GM18907 (cell line): ENCODE data around the gene DCP1A.
"Not testable (repeated sequence)": the region's sequence is repeated elsewhere in the genome, so short reads cannot be mapped to it uniquely, and the experiment has no call there.

Experiments
- ATAC-seq: cut with Tn5 transposase; IDR thresholded peaks from one replicate; pipeline ENCODE4 v1.9.1; 2021; ENCODE audit warnings: mild to moderate bottlenecking, moderate library complexity; ENCODE audit not compliant: unreplicated experiment

The DCP1A gene

DNA sequence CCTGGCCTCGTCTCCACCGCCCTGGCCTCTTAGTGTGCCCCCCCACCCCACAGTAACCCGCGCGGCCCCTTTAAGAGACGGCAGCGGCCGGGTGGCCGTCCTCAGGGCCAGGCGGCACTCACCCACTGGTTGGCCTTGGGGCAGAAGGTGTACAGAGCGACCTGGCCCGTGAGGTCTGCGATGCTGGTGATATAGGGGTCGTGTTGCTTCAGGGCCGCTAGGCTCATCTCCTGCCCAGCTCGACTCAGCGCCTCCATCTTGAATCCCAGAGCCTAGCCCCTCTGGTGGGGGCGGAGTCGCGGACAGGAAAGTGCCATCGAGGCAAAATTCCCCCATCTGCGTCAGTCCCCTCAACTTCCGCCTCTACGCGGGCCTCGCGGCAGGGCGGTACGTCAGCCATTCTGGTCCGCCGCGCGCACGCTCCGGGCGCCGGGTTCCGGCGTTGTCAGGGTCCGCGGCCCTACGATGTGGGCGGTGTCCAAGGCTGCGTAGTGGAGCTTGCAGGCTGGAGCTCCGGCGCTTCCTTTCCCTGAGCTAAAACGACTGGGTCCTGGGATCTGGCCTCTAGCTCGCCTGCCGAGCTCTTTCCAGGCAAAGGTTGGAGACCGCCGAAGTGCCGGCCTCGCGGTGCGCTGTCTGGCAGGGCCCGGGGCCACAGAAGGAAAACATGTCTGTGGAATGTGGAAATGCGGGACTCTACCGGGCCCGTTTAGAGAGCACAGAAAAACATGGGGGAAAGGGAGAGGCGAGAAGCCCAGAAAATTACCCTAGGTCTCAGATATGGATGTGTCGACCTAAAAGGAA, at the start of gene DCP1A:
Gene DCP1A (minus strand): TSS at position 283 of the 804 bp plus-strand sequence. CDS start 26 bp downstream, at position 257.
- ATAC-seq: peak; percentile 97

DNA sequence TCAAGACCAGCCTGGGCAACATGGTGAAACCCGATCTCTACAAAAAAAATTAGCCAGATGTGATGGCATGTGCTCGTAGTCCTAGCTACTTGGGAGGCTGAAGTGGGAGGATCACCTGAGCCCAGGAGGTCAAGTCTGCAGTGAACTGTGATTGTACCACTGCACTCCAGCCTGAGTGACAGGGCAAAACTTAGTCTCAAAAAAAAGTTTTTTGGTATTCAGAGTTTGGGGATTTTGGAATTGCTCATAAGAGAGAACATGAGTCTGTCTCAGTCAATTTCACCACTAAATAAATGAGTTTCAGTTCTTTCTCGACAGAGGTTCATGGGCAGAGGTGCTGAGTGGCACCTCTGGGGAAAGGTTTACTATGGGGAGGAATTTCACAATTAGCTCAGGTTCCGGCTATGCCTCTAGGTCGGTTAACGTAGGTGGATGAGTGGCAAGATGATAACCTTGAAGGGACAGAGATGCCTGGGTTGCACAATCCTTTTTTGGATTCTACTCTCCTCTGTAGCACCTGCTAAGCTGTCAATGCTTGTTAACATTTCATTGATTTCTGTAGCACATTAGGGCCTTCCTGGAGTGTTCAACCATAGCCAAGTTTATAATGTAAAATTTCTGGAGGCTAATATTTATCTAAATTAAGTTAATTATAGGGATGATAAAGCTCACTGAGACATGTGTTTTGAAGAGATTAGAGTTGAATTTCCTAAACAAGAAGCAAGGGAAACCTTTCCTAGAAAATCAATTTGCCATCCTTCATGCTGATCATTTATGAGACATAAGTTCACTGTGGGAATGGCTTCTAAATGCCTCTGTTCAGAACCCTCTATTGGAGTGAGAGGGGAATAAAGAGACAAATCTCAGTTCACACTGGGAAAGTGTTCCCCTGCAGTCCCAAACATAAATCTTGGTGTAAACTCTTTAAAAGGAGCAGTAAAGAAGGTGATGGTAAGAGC, 37.4 kb upstream of the DCP1A start:
- no peak for ATAC-seq

DNA sequence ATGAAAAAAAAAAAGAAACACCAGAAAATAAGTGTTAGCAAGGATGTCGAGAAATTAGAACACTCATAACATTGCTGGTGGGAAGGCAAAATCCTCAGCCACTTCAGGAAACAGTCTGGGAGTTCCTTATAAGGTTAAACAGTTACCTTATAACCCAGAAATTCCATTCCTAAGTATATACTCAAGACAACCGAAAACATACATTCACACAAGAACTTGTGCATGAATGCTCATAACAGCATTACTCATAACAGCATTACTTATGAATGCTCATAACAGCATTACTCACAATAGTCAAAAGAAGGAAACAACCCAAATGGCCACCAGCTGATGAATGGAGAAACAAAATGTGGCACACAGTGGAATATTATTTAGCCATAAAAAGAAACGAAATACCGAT, 34.8 kb upstream of the DCP1A start:
- no peak for ATAC-seq

DNA sequence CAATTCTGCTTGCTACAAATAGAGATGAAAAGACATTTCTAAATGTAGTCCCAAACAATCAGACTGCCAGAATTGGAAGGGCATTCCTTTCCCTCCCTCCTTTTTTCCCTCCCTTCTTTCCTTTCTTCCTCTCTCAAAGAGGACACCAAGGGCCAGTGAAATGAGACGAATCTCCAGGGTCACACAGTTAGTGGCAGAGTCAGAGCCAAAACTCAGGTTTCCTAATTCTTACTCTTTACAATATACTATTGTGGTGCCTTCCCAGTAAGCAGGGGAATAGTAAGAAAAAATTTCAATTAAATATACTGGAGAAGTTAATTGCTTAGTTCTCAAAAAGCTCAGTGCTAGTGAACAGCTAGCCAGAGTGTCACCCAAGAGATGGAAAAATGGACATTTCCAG, 33.0 kb upstream of the DCP1A start:
- ATAC-seq: no peak

DNA sequence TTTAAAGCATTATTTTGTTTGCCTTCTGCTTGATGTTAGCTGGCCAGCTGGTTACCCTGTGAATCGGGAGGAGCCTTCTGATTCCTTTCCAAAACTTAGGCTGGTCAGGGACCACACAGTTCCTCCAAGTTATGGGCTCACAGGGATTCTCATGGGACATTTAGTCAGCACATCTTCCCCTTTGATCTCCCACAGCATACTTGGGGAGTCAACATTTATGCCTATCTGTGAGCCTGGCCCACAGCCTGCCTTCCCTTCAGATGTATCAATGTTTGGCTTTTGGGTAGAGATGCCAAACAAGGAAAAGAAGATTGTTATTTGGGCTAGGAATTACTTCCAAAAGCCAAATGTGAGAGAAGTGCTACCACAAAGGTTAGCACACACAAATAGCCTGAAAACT, 32.6 kb upstream of the DCP1A start:
- ATAC-seq: no peak

DNA sequence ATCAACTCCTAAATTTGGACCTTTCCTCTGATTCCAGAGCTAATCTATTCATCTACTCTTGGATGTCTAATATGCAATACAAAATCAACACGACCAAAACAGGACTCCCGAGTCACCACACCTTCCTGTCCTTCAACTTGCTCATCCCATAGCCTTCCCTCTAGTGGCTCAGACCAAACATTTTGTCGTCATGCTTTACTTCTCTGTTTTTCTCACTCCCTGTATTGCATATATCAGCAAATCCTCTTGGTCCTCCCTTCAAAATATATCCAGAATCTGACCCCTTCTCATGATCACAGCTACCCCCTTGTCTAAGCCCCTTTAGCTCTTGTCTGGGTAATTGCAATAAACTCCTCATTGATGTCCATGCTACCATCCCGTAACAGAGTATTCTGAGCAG, 30.5 kb upstream of the DCP1A start:
- ATAC-seq: no peak

DNA sequence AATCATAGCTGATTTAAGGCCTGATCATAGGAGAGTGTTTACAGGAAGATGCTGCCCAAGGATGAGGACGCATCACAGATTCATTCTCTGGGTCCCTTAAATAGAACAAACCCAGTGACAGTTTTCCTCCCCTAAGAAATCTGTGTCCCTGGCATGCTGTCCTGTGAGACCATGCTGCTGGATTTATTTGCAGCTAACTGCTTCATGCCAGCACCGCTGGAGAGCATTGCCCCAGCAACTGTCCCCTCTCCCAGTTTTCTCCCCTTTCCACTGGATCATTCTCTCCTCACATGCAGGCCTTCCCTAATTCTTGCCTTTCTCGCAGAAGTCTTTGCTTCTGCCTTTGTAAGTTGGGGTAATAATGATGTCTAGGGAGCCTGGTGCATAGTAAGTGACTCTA, 29.3 kb upstream of the DCP1A start:
- no peak for ATAC-seq

DNA sequence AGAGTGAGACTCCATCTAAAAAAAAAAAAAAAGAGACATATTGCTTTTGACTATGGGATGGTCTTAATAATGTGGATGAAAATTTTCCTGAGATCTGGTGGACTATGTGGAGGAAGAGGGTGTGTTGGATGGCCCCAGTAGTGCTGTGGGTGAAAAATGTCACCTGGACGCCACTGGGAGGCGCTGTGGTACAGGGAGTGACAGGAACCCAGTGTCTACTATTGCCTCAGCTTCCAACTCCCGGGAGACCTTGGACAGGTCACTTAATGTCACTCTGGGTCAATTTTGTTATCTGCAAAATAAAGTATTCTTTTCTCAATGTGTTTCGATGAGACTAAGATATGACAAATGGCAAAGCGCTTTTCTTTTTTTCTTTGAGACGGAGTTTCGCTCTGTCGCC, 27.7 kb upstream of the DCP1A start:
- no peak for ATAC-seq

DNA sequence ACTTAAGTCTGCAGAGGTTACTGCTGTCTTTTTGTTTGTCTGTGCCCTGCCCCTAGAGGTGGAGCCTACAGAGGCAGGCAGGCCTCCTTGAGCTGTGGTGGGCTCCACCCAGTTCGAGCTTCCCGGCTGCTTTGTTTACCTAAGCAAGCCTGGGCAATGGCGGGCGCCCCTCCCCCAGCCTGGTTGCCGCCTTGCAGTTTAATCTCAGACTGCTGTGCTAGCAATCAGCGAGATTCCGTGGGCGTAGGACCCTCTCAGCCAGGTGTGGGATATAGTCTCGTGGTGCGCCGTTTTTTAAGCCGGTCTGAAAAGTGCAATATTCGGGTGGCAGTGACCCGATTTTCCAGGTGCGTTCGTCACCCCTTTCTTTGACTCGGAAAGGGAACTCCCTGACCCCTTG, 23.4 kb upstream of the DCP1A start:
- ATAC-seq: not testable (repeated sequence)

DNA sequence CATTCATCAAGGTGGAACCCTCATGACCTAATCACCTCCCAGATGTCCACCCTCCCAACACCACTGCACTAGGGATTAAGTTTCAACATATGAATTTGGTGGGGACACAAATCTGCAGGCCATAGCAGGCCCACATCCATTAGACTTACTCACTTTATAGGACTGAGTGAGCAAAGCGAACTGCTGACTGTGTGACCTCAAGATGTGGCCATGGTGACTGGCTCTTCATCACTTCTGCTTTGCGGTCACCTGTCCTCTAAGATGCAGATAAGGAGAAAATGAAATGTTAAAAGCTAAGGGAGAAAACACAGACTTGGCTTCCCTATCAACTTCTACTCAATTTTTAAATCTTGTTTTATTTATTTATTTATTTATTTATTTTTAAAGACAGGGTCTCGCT, 14.5 kb upstream of the DCP1A start:
- no peak for ATAC-seq

DNA sequence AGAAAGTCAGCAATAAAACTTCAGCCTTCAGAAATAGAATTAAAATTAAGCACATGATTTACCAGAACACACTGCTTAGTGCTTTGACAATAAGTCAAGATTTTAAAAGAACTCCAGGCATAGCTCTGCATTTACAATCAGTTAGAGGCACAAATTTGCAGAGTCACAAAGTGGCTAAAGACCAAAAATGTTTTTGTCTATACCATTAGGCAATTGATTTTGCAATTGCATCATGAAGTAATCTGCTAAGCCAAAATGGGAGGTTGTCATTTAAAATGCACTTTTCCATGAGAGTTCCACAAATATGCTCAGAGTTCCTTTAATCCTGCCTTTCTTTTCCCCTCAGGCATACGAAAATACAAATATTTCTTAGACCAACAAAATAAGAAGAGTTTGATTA, 10.1 kb upstream of the DCP1A start:
- no peak for ATAC-seq

DNA sequence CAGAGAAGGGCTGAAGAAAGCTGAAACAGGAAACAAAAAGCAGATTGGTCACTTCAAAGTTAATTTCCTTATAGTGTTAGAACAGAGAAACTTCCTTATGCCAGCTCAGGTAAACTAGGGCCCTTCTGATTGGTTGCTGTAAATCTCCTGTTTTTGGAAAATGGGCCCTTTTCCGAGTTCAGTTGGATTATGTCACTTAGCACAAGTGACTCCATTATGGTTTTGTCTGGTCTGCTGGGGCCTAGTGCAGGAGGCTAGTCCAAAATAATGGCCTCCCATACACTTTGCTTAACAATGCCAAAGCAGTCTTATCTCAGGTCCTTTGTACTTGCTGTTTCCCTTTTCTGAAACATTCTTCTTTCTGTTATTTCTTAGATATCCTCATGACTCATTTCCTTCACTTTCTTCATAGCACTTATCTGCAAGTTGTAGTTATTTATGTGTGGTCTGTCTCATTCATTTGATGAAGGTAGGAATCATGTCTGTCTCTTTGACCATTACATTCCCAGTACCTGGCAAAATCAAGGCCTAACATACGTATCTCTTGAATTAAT, 7.7 kb upstream of the DCP1A start:
- no peak for ATAC-seq

DNA sequence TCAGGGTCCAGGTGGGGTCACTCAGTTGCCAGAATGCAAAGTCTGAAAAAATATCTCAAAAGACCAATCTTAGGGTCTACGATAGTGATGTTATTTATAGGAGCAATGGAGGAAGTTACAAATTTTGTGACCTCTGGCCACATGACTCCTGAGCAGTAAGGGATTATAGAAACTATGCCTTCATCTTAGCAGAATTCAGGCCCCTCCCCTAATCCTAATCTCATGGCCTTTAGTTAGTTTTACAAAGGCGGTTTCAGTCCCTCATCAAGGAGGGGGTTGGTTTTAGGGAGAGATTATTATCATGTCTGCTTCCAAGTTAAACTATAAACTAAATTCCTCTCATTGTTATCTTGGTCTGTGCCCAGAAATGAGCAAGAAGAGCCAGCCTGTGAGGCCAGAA, 5.9 kb upstream of the DCP1A start:
- no peak for ATAC-seq

DNA sequence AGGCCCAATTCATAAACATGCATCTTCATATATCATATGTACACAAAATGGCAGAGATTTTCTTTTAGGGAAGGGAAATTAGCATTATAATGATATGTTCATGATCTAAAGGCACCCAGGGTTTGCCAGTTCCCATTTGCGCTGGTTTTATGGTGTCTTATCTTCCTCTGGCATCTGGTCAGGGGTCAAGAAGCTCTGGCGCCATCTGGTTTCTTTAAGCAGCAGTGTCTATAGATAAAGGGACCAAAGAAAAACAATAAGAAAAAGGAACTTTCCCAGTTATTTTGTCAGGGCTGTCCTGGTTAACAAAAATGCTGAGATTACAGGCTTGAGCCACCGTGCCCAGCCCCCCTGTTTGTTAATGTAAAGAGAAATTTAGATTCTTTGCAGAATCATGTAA, 3.3 kb upstream of the DCP1A start:
- ATAC-seq: no peak

DNA sequence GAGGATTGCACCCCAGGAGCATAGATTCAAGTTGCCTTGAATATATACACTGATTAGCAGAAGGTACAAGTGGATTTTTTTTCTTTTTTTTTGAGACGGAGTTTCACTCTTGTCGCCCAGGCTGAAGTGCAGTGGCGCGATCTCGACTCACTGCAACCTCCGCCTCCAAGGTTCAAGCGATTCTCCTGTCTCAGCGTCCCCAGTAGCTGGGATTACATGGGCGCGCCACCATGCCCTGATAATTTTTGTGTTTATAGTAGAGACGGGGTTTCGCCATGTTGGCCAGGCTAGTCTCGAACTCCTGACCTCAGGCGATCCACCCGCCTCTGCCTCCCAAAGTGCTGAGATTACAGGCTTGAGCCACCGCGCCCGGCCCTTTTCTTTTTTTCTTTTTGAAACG, 775 bp upstream of the DCP1A start:
- ATAC-seq: not testable (repeated sequence)

DNA sequence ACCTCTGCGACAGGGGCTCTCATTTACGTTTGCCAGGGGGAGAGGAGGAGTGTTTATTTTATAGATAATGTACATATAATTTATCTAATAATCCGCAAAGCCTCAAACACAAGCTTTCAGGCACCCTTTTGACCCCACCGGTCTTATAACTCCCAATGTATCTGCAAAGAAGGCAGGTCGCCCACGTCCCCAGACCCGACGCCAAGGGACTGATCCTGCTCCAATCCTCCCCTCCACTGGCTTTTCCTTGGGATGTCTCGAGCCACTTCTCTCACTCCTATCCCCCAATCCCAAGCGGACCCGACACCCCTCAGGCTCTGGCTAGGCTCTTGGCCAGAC, 452 bp downstream of the DCP1A start:
- ATAC-seq: peak; percentile 4

DNA sequence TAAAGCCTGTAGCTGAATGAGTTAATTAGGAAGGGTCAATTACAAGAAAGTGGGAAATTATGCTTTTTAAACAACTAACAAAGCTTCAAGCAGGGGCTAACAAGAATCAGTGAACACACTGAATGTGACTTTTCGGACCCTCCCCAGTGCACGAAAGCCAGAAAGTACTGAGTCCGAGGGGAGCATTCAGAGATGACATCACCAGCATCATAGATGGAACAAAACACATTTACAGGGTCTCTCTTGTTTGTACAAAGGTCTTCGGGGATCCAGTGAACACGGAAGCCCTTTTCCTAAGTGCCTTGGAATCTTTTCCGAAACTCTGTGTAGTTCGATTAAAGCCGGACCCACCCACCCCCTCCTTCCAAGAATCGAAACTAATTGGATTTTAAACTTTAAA, 829 bp downstream of the DCP1A start:
- no peak for ATAC-seq

DNA sequence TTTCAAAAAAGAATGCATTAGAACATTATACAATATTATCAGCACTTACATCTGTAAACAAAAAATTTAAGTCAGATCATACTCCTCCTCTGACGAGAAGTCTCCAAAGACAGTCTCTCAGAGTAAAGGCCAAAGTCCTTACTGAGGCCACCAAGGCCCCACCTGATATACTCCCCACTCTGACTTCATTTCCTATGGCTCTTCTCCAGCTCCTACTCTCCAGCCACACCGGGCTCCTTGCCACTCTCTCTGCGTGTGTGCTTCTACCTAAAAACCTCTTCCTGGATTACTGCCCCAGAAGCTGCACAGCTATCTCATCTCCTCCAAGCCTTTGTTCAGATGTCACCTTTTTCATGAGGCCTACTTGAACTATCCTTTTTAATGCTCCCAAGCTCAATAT, 5.0 kb downstream of the DCP1A start:
- no peak for ATAC-seq

DNA sequence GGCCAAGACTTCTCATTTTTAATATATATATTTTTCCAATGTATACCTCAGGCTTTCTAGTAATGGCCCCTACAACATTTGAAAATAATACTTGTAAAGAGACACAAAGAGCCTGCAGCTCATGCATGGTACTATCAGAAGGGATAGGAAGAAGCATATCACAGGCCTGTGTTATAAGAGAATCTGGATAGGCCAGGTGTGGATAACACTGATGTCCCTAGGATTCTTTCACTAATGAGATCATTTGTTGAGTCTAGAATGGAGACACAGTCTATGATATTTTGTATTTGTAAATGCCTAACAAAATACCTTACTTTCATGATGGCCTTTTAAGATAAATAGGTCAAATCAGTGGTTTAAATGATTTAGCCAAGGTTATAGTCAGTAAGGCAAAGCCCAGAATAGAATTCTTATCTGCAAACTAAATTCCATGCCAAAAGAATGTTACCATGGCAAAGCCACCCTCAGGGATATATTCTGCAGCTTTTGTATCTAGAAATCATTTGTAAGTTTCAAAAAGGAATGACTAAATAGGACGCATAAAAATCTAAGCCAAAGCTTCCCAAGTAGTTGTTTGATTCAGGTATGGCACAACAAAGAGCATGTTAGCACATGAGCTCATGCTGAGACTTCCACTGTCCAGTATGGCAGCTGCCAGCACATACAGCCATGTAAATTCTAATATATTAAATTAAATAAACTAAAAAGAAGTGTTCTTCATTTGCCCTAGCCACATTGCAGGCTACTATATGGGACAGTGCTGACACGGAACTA, 10.0 kb downstream of the DCP1A start:
- ATAC-seq: no peak

DNA sequence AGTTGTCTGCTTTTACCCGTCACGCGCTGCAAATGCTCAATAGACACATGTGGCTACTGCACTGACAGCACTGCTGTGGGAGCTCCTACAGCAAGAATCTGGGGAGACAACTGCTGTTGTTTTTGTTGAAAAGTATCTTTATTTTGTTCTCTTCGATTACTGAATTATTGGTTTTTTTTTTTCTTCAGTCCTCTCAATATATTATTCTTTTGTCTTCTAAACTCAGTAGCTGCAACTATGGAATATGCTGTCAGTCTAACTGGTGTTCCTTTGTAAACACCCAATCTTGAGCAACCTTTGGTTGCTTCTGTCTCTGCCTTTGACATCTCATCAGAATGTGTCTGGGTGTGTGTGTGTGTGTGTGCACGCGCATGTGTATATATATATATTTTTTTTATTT, 12.6 kb downstream of the DCP1A start:
- ATAC-seq: no peak

DNA sequence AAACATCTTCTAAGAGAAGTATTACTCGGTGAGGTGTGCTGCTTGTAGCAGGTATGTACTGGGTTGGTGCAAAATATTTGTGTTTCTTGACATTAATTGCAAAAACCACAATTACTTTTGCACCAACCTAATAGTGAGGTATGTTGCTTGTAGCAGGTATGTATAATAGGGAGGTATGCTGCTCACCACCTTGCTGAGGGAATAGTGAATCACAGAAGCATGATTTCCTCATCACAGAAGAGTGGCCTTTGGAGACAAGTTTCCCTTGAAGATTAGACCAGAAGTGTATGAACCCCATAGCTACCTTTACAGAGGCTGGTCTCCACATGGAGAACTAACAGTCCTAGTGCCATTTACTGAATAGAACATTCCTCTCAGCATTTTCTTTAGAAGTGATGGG, 15.5 kb downstream of the DCP1A start:
- ATAC-seq: no peak
